Measurements from ENCODE around the gene SDK1.

GRCh38 chr7:4236389-4236788, 935.3 kb downstream of the SDK1 start:
- TF ChIP-seq CTCF (IDR thresholded peaks at IDR 0.05) (no peak), ARID4B (CRISPR knock-in tag; IDR thresholded peaks at IDR 0.05; ENCODE audit: borderline replicate concordance) (no peak), NR2C2 (CRISPR knock-in tag; IDR thresholded peaks at IDR 0.05) (no peak), TCF7 (CRISPR knock-in tag; IDR thresholded peaks at IDR 0.05; ENCODE audit: low read depth) (no peak), MAX (CRISPR knock-in tag; IDR thresholded peaks at IDR 0.05) (no peak), SP1 (CRISPR knock-in tag; conservative IDR thresholded peaks at IDR 0.05) (no peak)

Data from WTC11 (cell line).